HG03521 (cell line): Measurements from ENCODE around the gene IL3RA.
"Not testable (repeated sequence)": the region's sequence is repeated elsewhere in the genome, so short reads cannot be mapped to it uniquely, and the experiment has no call there.

Experiments
- ATAC-seq: cut with Tn5 transposase; IDR thresholded peaks from one replicate; pipeline ENCODE4 v1.9.1; 2021; ENCODE audit warnings: mild to moderate bottlenecking, moderate library complexity; ENCODE audit not compliant: unreplicated experiment

Gene IL3RA

DNA sequence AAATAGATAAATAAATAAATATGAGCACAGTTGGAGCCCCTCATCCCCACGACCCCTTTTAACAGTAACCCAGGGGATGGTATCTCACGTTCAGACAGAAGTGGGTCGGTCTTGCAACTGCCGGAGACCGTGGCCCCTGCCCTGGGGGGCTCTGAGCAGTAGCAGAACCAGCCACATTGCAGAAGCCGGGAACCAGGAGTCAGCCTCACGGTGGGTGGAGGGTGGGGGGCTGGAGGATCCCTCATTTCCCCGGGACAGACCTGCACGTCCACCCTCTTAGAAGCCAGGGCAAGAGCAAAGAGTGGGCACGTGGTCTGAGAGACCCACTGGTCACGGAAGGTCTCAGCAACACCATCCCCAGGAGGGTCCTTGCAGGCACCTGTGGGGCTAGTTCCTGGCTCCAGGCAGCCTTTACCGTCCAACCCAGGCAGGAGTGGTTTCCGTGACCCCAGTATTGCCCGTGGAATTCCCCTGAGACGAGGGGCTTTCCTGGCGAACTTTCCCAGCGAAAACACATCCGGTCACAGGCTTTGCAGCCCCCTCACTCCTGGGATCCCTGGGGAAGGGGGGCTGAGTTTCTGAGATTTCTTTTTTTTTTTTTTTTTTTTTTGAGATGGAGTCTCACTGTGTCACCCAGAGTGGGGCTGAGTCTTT is 8.8 kb upstream of the IL3RA start:
- no peak for ATAC-seq

DNA sequence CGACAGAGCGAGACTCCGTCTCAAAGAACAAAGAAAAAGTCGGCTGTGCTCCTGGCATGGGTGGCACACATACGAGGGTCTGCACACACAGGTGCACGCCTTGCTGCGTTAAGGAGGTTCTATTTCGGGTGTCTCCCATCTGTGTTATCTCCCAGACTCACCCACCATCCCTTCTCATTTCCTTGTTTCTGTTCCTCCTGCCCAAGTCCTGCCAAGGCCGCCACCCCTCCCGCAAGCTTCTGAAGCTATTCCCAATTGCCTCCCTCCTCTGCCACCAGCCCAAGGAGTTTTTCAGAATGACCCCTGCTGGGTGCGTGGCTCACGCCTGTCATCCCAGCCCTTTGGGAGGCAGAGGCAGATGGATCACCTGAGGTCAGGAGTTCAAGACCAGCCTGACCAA is 6.0 kb upstream of the IL3RA start:
- no peak for ATAC-seq

GRCh38 chrX:1332433-1332832 is 4.2 kb upstream of the IL3RA start:
- not testable (repeated sequence) for ATAC-seq

DNA sequence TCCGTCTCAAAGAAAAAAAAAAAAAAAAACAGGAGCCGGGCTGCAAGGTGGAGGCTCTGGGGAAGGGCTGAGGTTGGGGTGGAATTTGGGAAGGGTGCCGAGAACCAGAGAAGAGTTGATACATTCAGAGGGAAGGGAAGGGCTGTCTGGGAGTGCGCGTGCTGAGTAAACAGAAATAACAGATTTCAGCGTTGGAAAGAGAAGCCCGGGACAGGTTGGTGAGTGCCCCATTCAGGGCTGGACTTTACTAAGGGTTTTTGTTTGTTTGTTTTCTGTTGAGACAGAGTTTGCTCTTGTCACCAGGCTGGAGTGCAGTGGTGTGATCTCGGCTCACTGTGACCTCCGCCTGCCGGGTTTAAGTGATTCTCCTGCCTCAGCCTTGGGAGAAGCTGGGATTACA is 1.7 kb upstream of the IL3RA start:
- ATAC-seq, result no peak

GRCh38 chrX:1336948-1337779 is 579 bp downstream of the IL3RA start:
- ATAC-seq, result no peak

- ATAC-seq, result no peak
These were observed 5.1 kb downstream of the IL3RA start for GRCh38 chrX:1341545-1342184.

- ATAC-seq, result not testable (repeated sequence)
These were observed 13.0 kb downstream of the IL3RA start for GRCh38 chrX:1349606-1350005.

GRCh38 chrX:1351981-1352714 is 15.6 kb downstream of the IL3RA start:
- no peak for ATAC-seq

DNA sequence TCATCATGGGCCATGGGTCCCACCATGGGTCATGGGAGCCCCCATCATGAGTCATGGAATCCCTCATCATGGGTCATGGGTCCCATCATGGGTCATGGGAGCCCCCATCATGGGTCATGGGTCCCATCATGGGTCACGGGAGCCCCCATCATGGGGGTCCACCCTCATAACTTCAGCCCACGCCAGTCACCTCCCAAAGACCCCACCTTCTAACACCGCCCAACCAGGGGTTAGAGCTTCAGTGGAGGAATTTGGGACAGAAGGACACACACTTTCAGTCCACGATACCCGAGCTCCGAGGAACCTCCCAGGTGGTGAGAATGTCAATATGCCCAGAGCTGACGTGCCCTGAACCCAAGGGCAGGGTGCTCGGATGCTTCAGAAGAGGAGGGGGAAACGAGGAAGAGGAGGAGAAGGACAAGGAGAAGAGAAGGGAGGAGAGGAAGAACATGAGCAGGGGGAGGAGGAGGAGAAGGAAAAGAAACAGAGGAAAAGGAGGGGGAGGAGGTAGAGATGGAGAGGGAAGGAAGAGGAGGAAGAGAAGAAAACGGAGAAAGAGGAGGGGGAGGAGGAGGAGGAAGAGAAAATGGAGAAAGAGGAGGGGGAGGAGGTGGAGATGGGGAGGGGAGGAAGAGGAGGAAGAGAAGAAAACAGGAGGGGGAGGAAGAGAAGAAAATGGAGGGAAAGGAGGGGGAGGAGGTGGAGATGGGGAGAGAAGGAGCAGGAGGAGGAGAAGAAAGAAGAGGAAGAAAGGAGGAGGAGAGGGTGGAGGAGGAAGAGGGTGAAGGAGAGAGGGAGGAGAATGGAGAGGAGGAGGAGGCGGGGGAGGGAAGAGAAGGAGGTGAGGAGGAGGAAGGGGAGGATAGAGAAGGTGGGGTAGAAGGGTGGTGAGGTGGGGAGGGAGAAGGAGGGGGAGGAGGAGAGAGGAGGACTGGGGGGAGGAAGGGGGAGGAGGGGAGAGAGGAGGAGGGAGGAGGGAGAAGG is 17.7 kb downstream of the IL3RA start:
- ATAC-seq, result no peak

GRCh38 chrX:1355131-1356046 is 18.8 kb downstream of the IL3RA start:
- ATAC-seq, result no peak

DNA sequence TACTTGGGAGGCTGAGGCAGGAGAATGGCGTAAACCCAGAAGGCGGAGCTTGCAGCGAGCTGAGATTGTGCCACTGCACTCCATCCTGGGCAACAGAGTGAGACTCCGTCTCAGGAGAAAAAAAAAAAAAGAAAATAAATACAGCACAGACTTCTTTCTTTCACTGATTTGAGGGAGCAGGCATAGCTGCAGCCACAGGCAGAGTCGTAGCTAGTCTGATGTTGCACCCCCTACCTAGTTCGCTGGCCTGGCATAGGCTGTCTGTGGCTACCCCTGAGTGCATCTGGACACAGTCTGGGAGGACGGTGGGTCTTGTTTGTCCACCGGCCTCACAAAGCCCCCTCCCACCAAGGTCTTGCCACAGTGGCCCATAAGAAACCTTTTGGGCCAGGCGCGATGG is 21.4 kb downstream of the IL3RA start:
- ATAC-seq, result no peak

DNA sequence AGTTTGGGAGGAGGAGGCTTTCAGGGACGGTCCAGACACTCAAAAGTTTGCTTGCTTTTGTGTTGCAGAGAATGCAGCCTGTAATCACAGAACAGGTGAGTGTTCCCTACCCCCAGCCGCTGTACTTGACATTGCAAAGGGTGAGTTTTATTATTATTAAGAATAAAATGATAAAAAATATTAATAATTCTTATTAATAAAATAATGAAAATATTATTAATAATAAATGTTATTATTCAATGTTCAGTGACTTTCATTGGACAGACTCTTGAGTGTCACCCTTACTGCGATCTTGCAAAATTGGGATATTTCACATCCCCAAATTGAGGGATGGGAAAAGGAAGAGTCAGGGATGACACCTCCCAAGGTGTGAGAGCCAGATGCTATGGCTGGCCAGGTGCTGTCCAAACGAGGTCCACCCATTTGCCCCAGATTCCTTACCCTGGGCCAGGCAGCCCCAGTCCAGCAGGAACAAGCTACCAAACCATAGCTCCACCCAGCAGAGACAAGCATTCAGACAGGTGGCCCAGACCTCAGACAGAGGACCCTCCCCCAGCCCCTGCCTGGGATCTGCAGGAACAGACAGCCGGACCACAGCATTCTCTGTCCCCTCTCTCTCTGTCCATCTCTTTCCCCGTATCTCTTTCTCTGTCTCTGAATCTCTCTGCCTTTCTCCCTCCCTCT is 22.4 kb downstream of the IL3RA start:
- no peak for ATAC-seq

GRCh38 chrX:1359477-1359873 is 22.9 kb downstream of the IL3RA start:
- no peak for ATAC-seq

DNA sequence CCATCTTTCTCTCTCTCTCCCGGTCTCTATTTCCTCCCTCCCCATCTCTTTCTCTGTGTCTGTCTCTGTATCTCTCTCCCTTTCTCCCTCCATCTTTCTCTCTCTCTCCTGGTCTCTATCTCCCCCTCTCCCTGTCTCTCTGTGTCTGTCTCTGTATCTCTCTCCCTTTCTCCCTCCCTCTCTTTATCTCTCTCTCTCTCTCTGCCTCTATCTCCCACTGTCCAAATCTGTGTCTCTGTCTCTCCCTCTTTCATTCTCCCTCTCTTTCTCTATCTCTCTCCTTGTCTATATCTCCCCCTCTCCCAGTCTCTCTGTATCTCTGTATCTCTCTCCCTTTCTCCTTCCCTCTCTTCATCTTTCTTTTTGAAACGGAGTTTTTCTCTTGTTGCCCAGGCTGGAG is 23.6 kb downstream of the IL3RA start:
- no peak for ATAC-seq

DNA sequence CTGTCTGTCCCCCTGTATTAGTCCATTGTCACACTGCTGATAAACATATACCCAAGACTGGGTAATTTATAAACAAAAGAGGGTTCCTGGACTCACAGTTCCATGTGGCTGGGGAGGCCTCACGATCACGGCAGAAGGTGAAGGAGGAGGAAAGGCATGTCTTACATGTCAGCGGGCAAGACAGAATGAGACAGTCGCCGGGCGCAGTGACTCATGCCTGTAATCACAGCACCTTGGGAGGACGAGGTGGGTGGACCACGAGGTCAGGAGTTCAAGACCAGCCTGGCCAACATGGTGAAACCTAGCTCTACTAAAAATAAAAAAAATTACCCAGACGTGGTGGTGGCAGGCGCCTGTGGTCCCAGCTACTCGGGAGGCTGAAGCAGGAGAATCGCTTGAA is 24.7 kb downstream of the IL3RA start:
- no peak for ATAC-seq

- ATAC-seq, result no peak
These were observed 25.3 kb downstream of the IL3RA start for GRCh38 chrX:1361910-1362309.

DNA sequence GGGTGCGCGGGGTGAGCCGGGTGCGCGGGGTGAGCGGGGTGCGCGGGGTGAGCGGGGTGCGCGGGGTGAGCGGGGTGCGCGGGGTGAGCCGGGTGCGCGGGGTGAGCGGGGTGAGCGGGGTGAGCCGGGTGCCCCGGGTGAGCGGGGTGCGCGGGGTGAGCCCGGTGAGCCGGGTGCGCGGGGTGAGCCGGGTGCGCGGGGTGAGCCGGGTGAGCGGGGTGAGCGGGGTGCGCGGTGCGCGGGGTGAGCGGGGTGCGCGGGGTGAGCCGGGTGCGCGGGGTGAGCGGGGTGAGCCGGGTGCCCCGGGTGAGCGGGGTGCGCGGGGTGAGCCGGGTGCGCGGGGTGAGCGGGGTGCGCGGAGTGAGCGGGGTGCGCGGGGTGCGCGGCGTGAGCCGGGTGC is 29.8 kb downstream of the IL3RA start:
- ATAC-seq, result not testable (repeated sequence)

- ATAC-seq, result no peak
These were observed 31.8 kb downstream of the IL3RA start for GRCh38 chrX:1368385-1368698.

DNA sequence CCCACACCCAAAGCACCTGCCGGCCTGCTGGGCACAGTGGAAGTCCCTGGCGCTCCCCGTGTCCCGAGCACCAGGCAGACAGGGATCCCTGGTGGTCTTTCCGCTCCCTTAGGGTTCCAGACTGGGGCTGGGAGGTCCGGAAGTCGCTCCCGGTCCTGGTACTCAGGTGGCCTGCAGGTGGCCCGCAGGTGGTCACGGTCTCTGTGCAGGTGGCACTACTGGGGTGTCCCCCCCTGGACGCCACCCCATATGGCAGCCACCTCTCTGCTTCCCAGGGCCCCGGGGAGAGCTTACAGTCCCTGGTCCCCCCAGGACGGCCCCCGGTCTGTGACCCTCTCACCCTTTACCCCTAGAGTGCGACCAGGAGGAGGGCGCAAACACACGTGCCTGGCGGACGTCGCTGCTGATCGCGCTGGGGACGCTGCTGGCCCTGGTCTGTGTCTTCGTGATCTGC is 41.7 kb downstream of the IL3RA start:
- no peak for ATAC-seq
